ENCODE data around the gene SH3D21.

Gene SH3D21

DNA sequence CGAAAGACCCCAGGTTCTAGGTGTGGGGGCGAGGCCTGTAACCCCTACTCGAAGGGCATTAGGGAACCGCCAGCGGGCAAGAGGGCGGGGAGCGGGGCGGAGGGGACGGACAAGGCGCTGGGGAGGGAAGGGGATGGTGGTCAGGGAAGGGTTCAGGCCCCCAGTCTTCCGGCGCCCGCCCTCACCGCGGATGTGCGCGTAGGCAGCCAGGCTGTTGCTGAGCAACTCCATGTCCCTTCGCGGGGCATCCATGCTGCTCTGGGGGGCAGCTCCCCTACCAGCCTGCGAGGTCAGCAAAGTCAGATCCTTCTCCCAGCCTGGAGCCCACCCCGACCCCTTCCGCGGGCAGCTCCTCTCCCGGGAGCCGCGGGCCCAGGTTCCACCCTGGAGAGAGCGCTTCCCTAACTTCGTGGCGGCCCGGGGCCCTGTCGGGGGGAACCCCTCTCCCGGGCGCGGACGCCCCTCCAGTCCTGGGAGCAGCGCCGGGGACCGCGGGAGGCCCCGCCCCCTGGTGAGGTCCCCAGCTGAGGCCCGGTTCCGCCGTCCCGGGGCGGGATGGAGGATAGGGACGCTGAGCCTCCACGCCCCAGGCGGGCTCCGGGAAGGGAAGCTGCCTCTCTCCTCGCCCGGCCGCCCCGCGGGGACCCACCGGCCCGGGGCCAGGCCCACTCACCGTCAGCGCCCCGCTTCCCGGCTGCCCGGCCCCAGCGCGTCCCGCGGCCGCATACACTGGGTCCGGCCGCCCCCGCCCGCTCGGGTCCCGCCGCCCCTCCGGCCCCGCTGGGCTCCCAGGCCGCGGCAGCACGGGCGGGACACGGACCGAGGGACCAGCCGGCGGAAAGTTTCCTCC is 16.8 kb downstream of the SH3D21 start:
- Histone ChIP-seq H3K4me1 (ENCODE audit: control insufficient read depth, insufficient read depth, low read length) (no peaks in the 10 kb centered on the region; the same call in 1 of the 2 replicates), H3K36me3 (ENCODE audit: control insufficient read depth in 2 of 2, insufficient read depth in 1 of 2, low read length in 2 of 2) (peaks cover 0 to 27% of the 10 kb centered on the region in 2 experiments; a peak in 1 of 3 replicates), H3K4me3 (ENCODE audit: low read depth, low read length) (peak overlapping the region; percentile 53), H3K9me3 (ENCODE audit: control insufficient read depth, insufficient read depth, low read depth, low read length) (no peaks in the 10 kb centered on the region), H3K27ac (ENCODE audit: extremely low read depth, low read depth, low read length) (peak overlapping the region; percentile 58; the same call in 1 of the 2 replicates)
- ChIA-PET CTCF (interaction anchor here (0.6 to 1.5 kb wide), 3 partner anchors 31 to 436 kb away, joined by 3 to 5 read pairs (median 3); no protein-coding TSS in a partner anchor), POLR2A (interaction anchor here (0.6 to 2.2 kb wide), 6 partner anchors 15 to 194 kb away, joined by 3 to 11 read pairs (median 4); partner anchors contain the start of genes MAP7D1 and SH3D21)
- TF ChIP-seq ZNF398 (tag by site-specific recombination; IDR thresholded peaks at IDR 0.05), result peak; percentile 51; the same call in 1 of the 2 replicates
- TF ChIP-seq ZNF677 (tag by site-specific recombination; IDR thresholded peaks at IDR 0.05), result 0 out of 2 replicates have a peak, but pooled peaks have one; percentile 17
- TF ChIP-seq ZNF488 (tag by site-specific recombination; IDR thresholded peaks at IDR 0.05), result no peak
- TF ChIP-seq ZIC2 (tag by site-specific recombination; IDR thresholded peaks at IDR 0.05), result peak; percentile 88
- TF ChIP-seq ZNF140 (tag by site-specific recombination; IDR thresholded peaks at IDR 0.05), result no peak
- TF ChIP-seq ZBTB48 (tag by site-specific recombination; IDR thresholded peaks at IDR 0.05), result peak; percentile 75; the same call in 1 of the 2 replicates
- peak; percentile 95 for TF ChIP-seq ZBTB20 (tag by site-specific recombination; IDR thresholded peaks at IDR 0.05)
- no peak for TF ChIP-seq ZNF302 (tag by site-specific recombination; IDR thresholded peaks at IDR 0.05; ENCODE audit: low read depth)
- TF ChIP-seq ZNF423 (tag by site-specific recombination; IDR thresholded peaks at IDR 0.05), result peak; percentile 15; the same call in 1 of the 2 replicates
- no peak for TF ChIP-seq ZNF132 (tag by site-specific recombination; IDR thresholded peaks at IDR 0.05; ENCODE audit: borderline replicate concordance)
- no peak for TF ChIP-seq ZNF169 (tag by site-specific recombination; IDR thresholded peaks at IDR 0.05)
- TF ChIP-seq, protein P1, sequence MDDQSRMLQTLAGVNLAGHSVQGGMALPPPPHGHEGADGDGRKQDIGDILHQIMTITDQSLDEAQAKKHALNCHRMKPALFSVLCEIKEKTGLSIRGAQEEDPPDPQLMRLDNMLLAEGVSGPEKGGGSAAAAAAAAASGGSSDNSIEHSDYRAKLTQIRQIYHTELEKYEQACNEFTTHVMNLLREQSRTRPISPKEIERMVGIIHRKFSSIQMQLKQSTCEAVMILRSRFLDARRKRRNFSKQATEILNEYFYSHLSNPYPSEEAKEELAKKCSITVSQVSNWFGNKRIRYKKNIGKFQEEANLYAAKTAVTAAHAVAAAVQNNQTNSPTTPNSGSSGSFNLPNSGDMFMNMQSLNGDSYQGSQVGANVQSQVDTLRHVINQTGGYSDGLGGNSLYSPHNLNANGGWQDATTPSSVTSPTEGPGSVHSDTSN (CRISPR knock-in tag; IDR thresholded peaks at IDR 0.05), result 0 out of 2 replicates have a peak, but pooled peaks have one; percentile 63
- TF ChIP-seq HIC1 (tag by site-specific recombination; IDR thresholded peaks at IDR 0.05), result 0 out of 2 replicates have a peak, but pooled peaks have one; percentile 38
- peak; percentile 55; the same call in 1 of the 2 replicates for TF ChIP-seq ZBTB10 (tag by site-specific recombination; IDR thresholded peaks at IDR 0.05)
- TF ChIP-seq, protein P2, sequence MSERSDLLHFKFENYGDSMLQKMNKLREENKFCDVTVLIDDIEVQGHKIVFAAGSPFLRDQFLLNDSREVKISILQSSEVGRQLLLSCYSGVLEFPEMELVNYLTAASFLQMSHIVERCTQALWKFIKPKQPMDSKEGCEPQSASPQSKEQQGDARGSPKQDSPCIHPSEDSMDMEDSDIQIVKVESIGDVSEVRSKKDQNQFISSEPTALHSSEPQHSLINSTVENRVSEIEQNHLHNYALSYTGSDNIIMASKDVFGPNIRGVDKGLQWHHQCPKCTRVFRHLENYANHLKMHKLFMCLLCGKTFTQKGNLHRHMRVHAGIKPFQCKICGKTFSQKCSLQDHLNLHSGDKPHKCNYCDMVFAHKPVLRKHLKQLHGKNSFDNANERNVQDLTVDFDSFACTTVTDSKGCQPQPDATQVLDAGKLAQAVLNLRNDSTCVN (tag by site-specific recombination; optimal IDR thresholded peaks at IDR 0.05), result peak; percentile 34
- TF ChIP-seq KLF9 (tag by site-specific recombination; IDR thresholded peaks at IDR 0.05; ENCODE audit: low read depth), result peak; percentile 40; the same call in 1 of the 2 replicates
- no peak for TF ChIP-seq ZNF514 (tag by site-specific recombination; IDR thresholded peaks at IDR 0.05)
- TF ChIP-seq SP7 (tag by site-specific recombination; IDR thresholded peaks at IDR 0.05), result 0 out of 2 replicates have a peak, but pooled peaks have one; percentile 12
- peak; percentile 97 for TF ChIP-seq GLIS1 (tag by site-specific recombination; IDR thresholded peaks at IDR 0.05)
- TF ChIP-seq PATZ1 (tag by site-specific recombination; IDR thresholded peaks at IDR 0.05), result peak; percentile 71
- TF ChIP-seq ZNF600 (tag by site-specific recombination; IDR thresholded peaks at IDR 0.05), result peak; percentile 67
- TF ChIP-seq GLIS2 (tag by site-specific recombination; IDR thresholded peaks at IDR 0.05), result peak; percentile 94
- TF ChIP-seq ZFP3 (tag by site-specific recombination; IDR thresholded peaks at IDR 0.05; ENCODE audit: low read depth), result no peak

All from HEK293 (cell line).